Measurements from ENCODE around the gene LILRB5. TPM values are rescaled to one million over a fixed set of nuclear protein-coding genes. Genes with fewer than 3 reads are reported as not detected.
"Not testable (repeated sequence)": the region's sequence is repeated elsewhere in the genome, so short reads cannot be mapped to it uniquely, and the experiment has no call there.

Gene LILRB5
- not detected for total RNA-seq

GRCh38 chr19:54257116-54257480, at the start of gene LILRB5:
Gene LILRB5, minus strand, starts transcription at chr19:54257273. Its CDS starts 80 bp downstream, at chr19:54257193.
- no peak for ATAC-seq
- H3K9me3 Mint-ChIP-seq = no peaks in the 10 kb centered on the region
- H3K36me3 Mint-ChIP-seq = no peaks in the 10 kb centered on the region
- H3K4me1 Mint-ChIP-seq (ENCODE audit: low read depth in 2 of 2) = no peaks in the 10 kb centered on the region
- peaks cover 3 to 7% of the 10 kb centered on the region in 2 donors for H3K27me3 Mint-ChIP-seq
- no peak for DNase-seq (ENCODE audit: low spot score)
- H3K4me3 Mint-ChIP-seq = no peak within 1 kb of the TSS
- H3K27ac Mint-ChIP-seq = no peak within 1 kb of the TSS

GRCh38 chr19:54305141-54305540, 48.1 kb upstream of the LILRB5 start:
- DNase-seq (ENCODE audit: low spot score) = no peak
- peaks cover 6 to 13% of the 10 kb centered on the region in 2 donors for H3K4me1 Mint-ChIP-seq (ENCODE audit: low read depth in 2 of 2)
- H3K4me3 Mint-ChIP-seq = peak overlapping the region; percentile 3
- ATAC-seq = no peak
- H3K27me3 Mint-ChIP-seq = peaks cover 17 to 23% of the 10 kb centered on the region in 2 donors
- peak overlapping the region in 1 of 2 donors; percentile 30 for H3K27ac Mint-ChIP-seq
- H3K36me3 Mint-ChIP-seq = no peaks in the 10 kb centered on the region
- H3K9me3 Mint-ChIP-seq = peaks cover 4% of the 10 kb centered on the region

- ATAC-seq (no peak), DNase-seq (ENCODE audit: low spot score) (no peak)
- H3K27me3 Mint-ChIP-seq = peaks cover 18 to 22% of the 10 kb centered on the region in 2 donors
- no peaks in the 10 kb centered on the region for H3K36me3 Mint-ChIP-seq
- H3K4me3 Mint-ChIP-seq = no peak overlapping the region
- no peak overlapping the region for H3K27ac Mint-ChIP-seq
- H3K4me1 Mint-ChIP-seq (ENCODE audit: low read depth in 2 of 2) = peaks cover 6 to 13% of the 10 kb centered on the region in 2 donors
- H3K9me3 Mint-ChIP-seq = peaks cover 4% of the 10 kb centered on the region
These were observed 45.2 kb upstream of the LILRB5 start for GRCh38 chr19:54302257-54302656.

- no peaks in the 10 kb centered on the region for H3K9me3 Mint-ChIP-seq
- no peak for DNase-seq (ENCODE audit: low spot score)
- no peak for ATAC-seq
These were observed 42.4 kb upstream of the LILRB5 start for GRCh38 chr19:54299515-54299914.

GRCh38 chr19:54299126-54299498, 42.0 kb upstream of the LILRB5 start:
- no peaks in the 10 kb centered on the region for H3K9me3 Mint-ChIP-seq
- no peaks in the 10 kb centered on the region for H3K36me3 Mint-ChIP-seq

More at GRCh38 chr19:54299515-54299914, 42.4 kb upstream of the LILRB5 start:
- Mint-ChIP-seq H3K4me1 (ENCODE audit: low read depth in 2 of 2) (peaks cover under 1 to 6% of the 10 kb centered on the region in 2 donors), H3K27ac (no peak overlapping the region), H3K36me3 (no peaks in the 10 kb centered on the region), H3K27me3 (peaks cover 6 to 12% of the 10 kb centered on the region in 2 donors), H3K4me3 (no peak overlapping the region)

GRCh38 chr19:54298357-54299125, 41.5 kb upstream of the LILRB5 start:
- Mint-ChIP-seq H3K36me3 (no peaks in the 10 kb centered on the region), H3K4me3 (no peak overlapping the region), H3K9me3 (no peaks in the 10 kb centered on the region), H3K27ac (no peak overlapping the region), H3K27me3 (peaks cover 9 to 17% of the 10 kb centered on the region in 2 donors), H3K4me1 (ENCODE audit: low read depth in 2 of 2) (no peaks in the 10 kb centered on the region)
- DNase-seq (ENCODE audit: low spot score) (no peak), ATAC-seq (no peak)

More at GRCh38 chr19:54299126-54299498, 42.0 kb upstream of the LILRB5 start:
- Mint-ChIP-seq H3K4me3 (no peak overlapping the region), H3K27me3 (peaks cover 6 to 16% of the 10 kb centered on the region in 2 donors), H3K27ac (no peak overlapping the region), H3K4me1 (ENCODE audit: low read depth in 2 of 2) (peaks cover 0 to 2% of the 10 kb centered on the region in 2 donors)
- ATAC-seq (no peak), DNase-seq (ENCODE audit: low spot score) (no peak)

GRCh38 chr19:54297759-54298305, 40.8 kb upstream of the LILRB5 start:
- no peak overlapping the region for H3K27ac Mint-ChIP-seq

GRCh38 chr19:54294539-54294938, 37.5 kb upstream of the LILRB5 start:
- peaks cover 20 to 24% of the 10 kb centered on the region in 2 donors for H3K27me3 Mint-ChIP-seq
- DNase-seq (ENCODE audit: low spot score) (no peak), ATAC-seq (no peak)
- H3K4me1 Mint-ChIP-seq (ENCODE audit: low read depth in 2 of 2) = no peaks in the 10 kb centered on the region
- no peak overlapping the region for H3K27ac Mint-ChIP-seq
- no peak overlapping the region for H3K4me3 Mint-ChIP-seq
- no peaks in the 10 kb centered on the region for H3K36me3 Mint-ChIP-seq
- H3K9me3 Mint-ChIP-seq = no peaks in the 10 kb centered on the region

More at GRCh38 chr19:54297759-54298305, 40.8 kb upstream of the LILRB5 start:
- Mint-ChIP-seq H3K4me3 (no peak overlapping the region), H3K36me3 (no peaks in the 10 kb centered on the region), H3K4me1 (ENCODE audit: low read depth in 2 of 2) (no peaks in the 10 kb centered on the region), H3K9me3 (no peaks in the 10 kb centered on the region), H3K27me3 (peaks cover 16 to 23% of the 10 kb centered on the region in 2 donors)
- DNase-seq (ENCODE audit: low spot score) (no peak), ATAC-seq (no peak)

GRCh38 chr19:54289160-54289559, 32.1 kb upstream of the LILRB5 start:
- DNase-seq (ENCODE audit: low spot score); H3K9me3 Mint-ChIP-seq; H3K4me3 Mint-ChIP-seq; H3K4me1 Mint-ChIP-seq (ENCODE audit: low read depth in 2 of 2); H3K27ac Mint-ChIP-seq; H3K36me3 Mint-ChIP-seq: not testable (repeated sequence)
- ATAC-seq = peak in 1 of 2 donors; percentile 53
- peaks cover 17 to 37% of the 10 kb centered on the region in 2 donors for H3K27me3 Mint-ChIP-seq

GRCh38 chr19:54287456-54287855, 30.4 kb upstream of the LILRB5 start:
- Mint-ChIP-seq H3K9me3 (no peaks in the 10 kb centered on the region), H3K27me3 (peaks cover 11 to 23% of the 10 kb centered on the region in 2 donors), H3K4me3 (no peak overlapping the region), H3K36me3 (no peaks in the 10 kb centered on the region), H3K27ac (no peak overlapping the region), H3K4me1 (ENCODE audit: low read depth in 2 of 2) (peaks cover 6 to 11% of the 10 kb centered on the region in 2 donors)
- DNase-seq (ENCODE audit: low spot score) (no peak), ATAC-seq (no peak)

- peaks cover 6 to 11% of the 10 kb centered on the region in 2 donors for H3K4me1 Mint-ChIP-seq (ENCODE audit: low read depth in 2 of 2)
- ATAC-seq = peak in 1 of 2 donors; percentile 7
- not testable (repeated sequence) for DNase-seq (ENCODE audit: low spot score); H3K9me3 Mint-ChIP-seq; H3K36me3 Mint-ChIP-seq; H3K4me3 Mint-ChIP-seq; H3K27ac Mint-ChIP-seq
- H3K27me3 Mint-ChIP-seq = peaks cover 18 to 24% of the 10 kb centered on the region in 2 donors
These were observed 29.2 kb upstream of the LILRB5 start for GRCh38 chr19:54286283-54286682.

GRCh38 chr19:54285427-54286056, 28.5 kb upstream of the LILRB5 start:
- not testable (repeated sequence) for H3K9me3 Mint-ChIP-seq; H3K4me3 Mint-ChIP-seq; H3K36me3 Mint-ChIP-seq; H3K27ac Mint-ChIP-seq; DNase-seq (ENCODE audit: low spot score)
- peak; percentile 67 to 71 for ATAC-seq
- Mint-ChIP-seq H3K4me1 (ENCODE audit: low read depth in 2 of 2) (peaks cover 6 to 11% of the 10 kb centered on the region in 2 donors), H3K27me3 (peaks cover 21 to 22% of the 10 kb centered on the region in 2 donors)

GRCh38 chr19:54282686-54283470, 25.8 kb upstream of the LILRB5 start:
- Mint-ChIP-seq H3K27ac (no peak overlapping the region), H3K27me3 (peaks cover 15% of the 10 kb centered on the region in 2 donors), H3K9me3 (no peaks in the 10 kb centered on the region), H3K4me1 (ENCODE audit: low read depth in 2 of 2) (peaks cover 6 to 11% of the 10 kb centered on the region in 2 donors), H3K36me3 (no peaks in the 10 kb centered on the region), H3K4me3 (no peak overlapping the region)
- ATAC-seq (no peak), DNase-seq (ENCODE audit: low spot score) (no peak)

Measured in natural killer cell treated with Interleukin-12 subunit alpha and Interleukin-12 subunit beta and Interleukin-15 and Interleukin-18, amount 100 ng/mL, for 72 hours (primary cell).